ENCODE results near the gene SNX19. TPM values are rescaled to one million over a fixed set of nuclear protein-coding genes. Genes with fewer than 3 reads are reported as not detected.

SNX19 gene
- total RNA-seq, 1 experiment from 2014 or later = 34.4 TPM

DNA sequence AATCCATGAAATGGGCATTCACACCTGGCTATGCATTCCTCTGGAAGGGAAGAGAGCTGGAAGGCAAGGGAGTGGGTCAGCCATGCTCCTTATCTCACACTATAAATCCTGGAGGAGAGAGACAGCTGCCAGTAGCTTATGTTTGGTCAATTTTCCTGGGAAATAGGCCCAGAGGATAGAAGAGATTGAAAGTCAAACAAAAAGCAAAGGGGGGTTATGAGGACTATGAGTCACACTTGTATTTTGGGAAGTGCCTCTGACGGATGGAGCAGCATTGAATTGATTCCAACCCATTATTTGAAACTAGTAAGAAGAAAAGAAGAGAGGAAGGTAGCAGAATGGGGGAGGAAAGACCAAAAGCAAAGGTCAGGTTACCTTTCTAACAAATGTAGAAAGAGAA lies 25.0 kb downstream of the SNX19 start:
- Histone ChIP-seq H3K23ac (ENCODE audit: insufficient read length, low read depth, low read length) (no peak overlapping the region), H3K9me3 (ENCODE audit: control insufficient read depth, low read depth, low read length) (no peaks in the 10 kb centered on the region), H3K23me2 (ENCODE audit: insufficient read length, low read depth, low read length, poor library complexity, severe bottlenecking) (no peaks in the 10 kb centered on the region), H3K27ac (ENCODE audit: insufficient read length, low read depth, low read length) (no peak overlapping the region), H2BK20ac (ENCODE audit: low read depth, low read length, poor library complexity, severe bottlenecking) (no peak overlapping the region), H4K20me1 (ENCODE audit: control insufficient read depth, insufficient read depth, insufficient read length) (no peaks in the 10 kb centered on the region), H3K27me3 (ENCODE audit: insufficient read depth, low read length) (no peaks in the 10 kb centered on the region), H3K4me1 (ENCODE audit: insufficient read depth, low read length) (no peaks in the 10 kb centered on the region), H4K8ac (replicated peaks; ENCODE audit: insufficient read length, low read depth, low read length) (no peak overlapping the region), H3K4me2 (ENCODE audit: insufficient read depth, insufficient read length, low read length) (no peak overlapping the region), H3K79me2 (ENCODE audit: insufficient read depth, low read length) (no peaks in the 10 kb centered on the region), H3K4ac (ENCODE audit: low read depth, low read length) (no peak overlapping the region), H2BK12ac (ENCODE audit: insufficient read length, low read depth, low read length) (no peak overlapping the region), H2AFZ (ENCODE audit: low read length) (no peak overlapping the region), H3K14ac (ENCODE audit: insufficient read depth, low read length) (no peak overlapping the region), H2AK5ac (ENCODE audit: insufficient read length, low read length) (no peak overlapping the region), H4K91ac (ENCODE audit: insufficient read length, low read depth, low read length) (no peak overlapping the region), H2BK15ac (ENCODE audit: low read depth, low read length) (no peak overlapping the region), H3K56ac (ENCODE audit: insufficient read length, low read depth, low read length) (no peak overlapping the region), H3T11ph (ENCODE audit: low read length) (no peak overlapping the region), H3K18ac (ENCODE audit: insufficient read length, low read depth, low read length) (no peak overlapping the region), H2BK120ac (ENCODE audit: low read depth, low read length, poor library complexity, severe bottlenecking) (no peak overlapping the region), H2BK5ac (ENCODE audit: insufficient read length, low read length) (no peak overlapping the region), H3K79me1 (ENCODE audit: insufficient read depth, low read depth, low read length, poor library complexity, severe bottlenecking) (no peaks in the 10 kb centered on the region), H4K5ac (ENCODE audit: insufficient read length, low read depth, low read length) (no peak overlapping the region), H3K9ac (ENCODE audit: extremely low read depth, insufficient read length, low read length) (no peak overlapping the region)
- TF ChIP-seq, protein P1, sequence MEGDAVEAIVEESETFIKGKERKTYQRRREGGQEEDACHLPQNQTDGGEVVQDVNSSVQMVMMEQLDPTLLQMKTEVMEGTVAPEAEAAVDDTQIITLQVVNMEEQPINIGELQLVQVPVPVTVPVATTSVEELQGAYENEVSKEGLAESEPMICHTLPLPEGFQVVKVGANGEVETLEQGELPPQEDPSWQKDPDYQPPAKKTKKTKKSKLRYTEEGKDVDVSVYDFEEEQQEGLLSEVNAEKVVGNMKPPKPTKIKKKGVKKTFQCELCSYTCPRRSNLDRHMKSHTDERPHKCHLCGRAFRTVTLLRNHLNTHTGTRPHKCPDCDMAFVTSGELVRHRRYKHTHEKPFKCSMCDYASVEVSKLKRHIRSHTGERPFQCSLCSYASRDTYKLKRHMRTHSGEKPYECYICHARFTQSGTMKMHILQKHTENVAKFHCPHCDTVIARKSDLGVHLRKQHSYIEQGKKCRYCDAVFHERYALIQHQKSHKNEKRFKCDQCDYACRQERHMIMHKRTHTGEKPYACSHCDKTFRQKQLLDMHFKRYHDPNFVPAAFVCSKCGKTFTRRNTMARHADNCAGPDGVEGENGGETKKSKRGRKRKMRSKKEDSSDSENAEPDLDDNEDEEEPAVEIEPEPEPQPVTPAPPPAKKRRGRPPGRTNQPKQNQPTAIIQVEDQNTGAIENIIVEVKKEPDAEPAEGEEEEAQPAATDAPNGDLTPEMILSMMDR (conservative IDR thresholded peaks at IDR 0.05) = no peak
- WGBS (ENCODE audit: extremely low coverage, insufficient read length, low lambda C conversion rate) = no CpG with 5 or more reads among the region's 1 CpG
- no peaks in the 10 kb centered on the region for H3K27me3 Mint-ChIP-seq (ENCODE audit: low read depth)
- no peaks in the 10 kb centered on the region for H3K9me3 Mint-ChIP-seq
- no peak for DNase-seq
- H3K4me1 Mint-ChIP-seq = peaks cover 19 to 22% of the 10 kb centered on the region in 2 experiments
- H3K36me3 Mint-ChIP-seq (ENCODE audit: insufficient read depth in 1 of 3, low read depth in 3 of 3) = peaks cover 3 to 28% (median 7%) of the 10 kb centered on the region in 3 experiments; a peak in 5 of 7 replicates
- H3K4me3 Mint-ChIP-seq = no peak overlapping the region
- no peak overlapping the region for H3K27ac Mint-ChIP-seq

All from H9 (cell line).